ENCODE results near the gene DQX1. TPM values are rescaled to one million over a fixed set of nuclear protein-coding genes. Genes with fewer than 3 reads are reported as not detected.

DQX1 gene
- total RNA-seq, 1 donor from 2014 or later: 0.47 TPM

GRCh38 chr2:74499940-74500577 is 26.0 kb downstream of the DQX1 start:
- intact Hi-C loops (cut with micrococcal nuclease): loop anchor here (1.0 to 5.0 kb wide), 2 partner anchors 16 to 1208 kb away; partner anchors contain the start of gene EGR4

- intact Hi-C loops (cut with micrococcal nuclease): loop anchor here (1.0 kb wide), 1 partner anchor 17 kb away; no protein-coding TSS in a partner anchor
These were observed 26.6 kb downstream of the DQX1 start, which contains the start of gene LBX2 for GRCh38 chr2:74499267-74499939. Gene LBX2 (minus strand): TSS chr2:74499603. CDS start chr2:74499537, 66 bp downstream.

DNA sequence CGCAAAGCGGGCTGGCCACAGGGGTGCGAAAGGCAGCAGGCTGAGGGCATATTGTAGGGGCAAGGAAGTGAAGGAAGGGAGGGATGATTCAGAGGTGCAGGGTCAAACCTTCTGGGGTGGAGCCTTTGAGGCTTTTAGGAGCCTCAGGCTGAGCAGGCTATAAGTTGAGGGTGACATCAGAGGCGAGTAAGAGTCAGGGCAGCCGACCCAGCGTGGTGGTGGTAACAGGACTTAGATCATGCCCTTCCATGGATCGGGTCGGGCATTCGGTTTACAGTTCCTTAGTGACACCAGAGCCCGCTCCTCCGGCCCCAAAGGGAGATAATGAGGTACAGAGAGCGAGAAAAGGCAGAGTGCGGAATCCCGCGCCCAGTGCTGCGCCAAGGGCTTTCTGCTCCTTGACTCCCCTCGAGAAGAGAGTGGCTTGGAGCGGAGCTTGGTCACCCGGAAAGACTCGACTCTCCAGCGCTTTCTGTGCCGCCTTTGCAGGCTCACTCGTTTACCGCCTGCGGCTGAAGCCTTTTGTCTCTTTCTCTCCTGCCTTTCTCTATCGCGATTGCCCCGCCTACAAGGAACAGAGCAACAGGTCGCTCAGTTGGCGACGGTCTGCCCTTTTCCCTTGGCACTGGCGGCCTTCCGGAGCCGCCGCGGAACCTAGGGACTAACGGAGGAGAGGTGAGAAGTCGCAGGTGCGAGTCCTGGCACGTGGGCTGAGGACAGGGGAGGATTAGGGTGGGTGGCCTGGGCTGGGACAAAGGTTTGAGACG is 27.3 kb downstream of the DQX1 start:
- intact Hi-C loops (cut with micrococcal nuclease): loop anchor here (1.0 kb wide), 5 partner anchors 9 to 89 kb away; partner anchors contain the start of genes AUP1, HTRA2, PCGF1 and TTC31

DNA sequence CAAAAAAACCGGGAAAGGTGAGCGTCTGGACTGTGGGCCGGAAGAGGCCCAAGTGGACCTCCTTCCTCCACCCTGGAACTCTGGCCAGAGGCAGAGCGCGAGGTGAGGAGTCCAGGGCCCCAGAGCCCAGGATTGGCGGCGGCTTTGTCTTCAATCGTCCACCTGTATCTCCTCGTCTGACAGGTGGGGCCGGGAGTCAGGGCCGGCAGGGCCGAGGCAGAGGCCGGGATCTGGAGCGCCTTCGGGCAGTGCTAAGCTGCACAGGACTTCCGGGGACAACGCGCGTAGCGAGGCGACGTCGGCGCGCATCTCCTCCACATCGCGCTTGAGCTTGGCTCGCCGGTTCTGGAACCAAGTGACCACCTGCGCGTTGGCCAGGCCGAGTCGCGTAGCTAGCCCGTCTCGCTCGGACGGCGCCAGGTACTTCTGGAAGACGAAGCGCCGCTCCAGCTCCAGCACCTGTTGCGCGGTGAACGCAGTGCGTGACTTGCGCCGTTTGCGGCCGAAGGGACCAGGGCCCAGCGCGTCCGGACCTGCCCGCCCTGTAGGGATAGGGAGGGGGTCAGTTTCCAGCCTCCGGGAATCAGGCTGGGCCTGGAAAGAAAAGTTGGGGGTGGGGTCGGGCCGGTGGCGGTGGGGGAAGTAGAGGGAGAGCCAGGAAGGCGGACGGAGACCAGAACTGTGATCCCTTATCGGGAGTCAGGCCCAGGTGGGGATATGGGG is 28.1 kb downstream of the DQX1 start:
- intact Hi-C loops (cut with micrococcal nuclease): loop anchor here (1.0 kb wide), 4 partner anchors 9 to 89 kb away; partner anchors contain the start of genes AUP1, HTRA2, PCGF1 and TTC31

GRCh38 chr2:74496997-74497776 is 28.8 kb downstream of the DQX1 start:
- intact Hi-C loops (cut with micrococcal nuclease): no loop called here

DNA sequence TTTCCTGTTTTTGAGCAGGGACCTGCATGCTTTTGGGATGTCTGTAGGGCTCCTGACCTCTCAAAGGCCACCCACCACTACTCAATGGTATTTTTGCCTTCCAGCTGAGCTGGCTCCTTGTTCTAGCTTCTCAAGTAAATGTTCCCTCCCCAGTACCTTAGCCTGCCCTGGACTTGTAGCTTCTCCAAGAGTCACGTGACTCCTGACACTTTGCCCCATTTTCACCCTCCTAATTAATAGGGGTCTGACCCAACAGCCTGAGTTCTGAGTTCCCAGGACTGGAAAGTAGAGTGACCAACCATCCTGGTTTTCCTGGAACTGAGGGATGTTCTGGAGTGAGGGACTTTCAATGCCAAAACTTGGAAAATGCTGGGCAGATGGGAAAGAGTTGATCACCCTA is 30.6 kb downstream of the DQX1 start:
- intact Hi-C loops (cut with micrococcal nuclease): no loop called here

DNA sequence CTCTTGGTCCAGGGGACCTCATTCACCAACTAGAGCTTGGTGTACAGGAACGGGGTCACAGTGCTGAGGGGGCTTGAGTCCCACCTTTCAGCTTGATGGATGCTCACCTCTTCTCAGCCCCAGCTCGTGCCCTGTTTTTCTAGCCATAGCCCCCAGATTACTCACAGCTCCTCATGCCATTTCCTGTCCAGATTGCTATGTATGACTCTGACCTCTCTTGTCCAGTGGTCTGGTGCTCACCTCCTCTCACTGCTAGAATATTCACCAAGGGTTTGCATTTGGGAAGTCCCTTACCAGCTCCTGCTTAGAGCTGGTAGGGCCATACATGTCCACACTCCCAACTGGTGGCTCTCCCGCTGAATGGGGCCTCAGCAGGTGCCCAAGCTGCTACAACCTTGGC is 32.5 kb downstream of the DQX1 start:
- intact Hi-C loops (cut with micrococcal nuclease): no loop called here

GRCh38 chr2:74491648-74492544 is 34.1 kb downstream of the DQX1 start:
- intact Hi-C loops (cut with micrococcal nuclease): no loop called here

DNA sequence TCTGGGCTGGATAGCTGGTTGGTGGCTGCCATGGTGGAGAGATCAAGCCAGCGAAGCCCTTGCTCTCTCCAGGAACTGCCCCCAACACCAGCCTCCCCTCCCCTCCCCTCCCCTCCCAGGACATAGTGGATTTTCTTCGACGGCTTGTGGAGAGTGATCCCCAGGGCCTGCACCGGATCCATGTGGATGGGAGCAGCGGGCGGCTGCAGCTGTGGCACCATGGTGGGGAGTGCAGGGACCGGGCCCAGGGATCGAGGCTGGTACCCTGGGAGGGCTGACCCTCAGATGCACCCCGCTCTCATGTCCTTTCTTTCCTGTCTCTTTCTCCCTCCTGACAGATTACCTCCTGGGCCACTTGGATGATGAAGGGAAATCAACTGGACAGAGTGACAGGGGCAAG is 36.1 kb downstream of the DQX1 start:
- intact Hi-C loops (cut with micrococcal nuclease): no loop called here

DNA sequence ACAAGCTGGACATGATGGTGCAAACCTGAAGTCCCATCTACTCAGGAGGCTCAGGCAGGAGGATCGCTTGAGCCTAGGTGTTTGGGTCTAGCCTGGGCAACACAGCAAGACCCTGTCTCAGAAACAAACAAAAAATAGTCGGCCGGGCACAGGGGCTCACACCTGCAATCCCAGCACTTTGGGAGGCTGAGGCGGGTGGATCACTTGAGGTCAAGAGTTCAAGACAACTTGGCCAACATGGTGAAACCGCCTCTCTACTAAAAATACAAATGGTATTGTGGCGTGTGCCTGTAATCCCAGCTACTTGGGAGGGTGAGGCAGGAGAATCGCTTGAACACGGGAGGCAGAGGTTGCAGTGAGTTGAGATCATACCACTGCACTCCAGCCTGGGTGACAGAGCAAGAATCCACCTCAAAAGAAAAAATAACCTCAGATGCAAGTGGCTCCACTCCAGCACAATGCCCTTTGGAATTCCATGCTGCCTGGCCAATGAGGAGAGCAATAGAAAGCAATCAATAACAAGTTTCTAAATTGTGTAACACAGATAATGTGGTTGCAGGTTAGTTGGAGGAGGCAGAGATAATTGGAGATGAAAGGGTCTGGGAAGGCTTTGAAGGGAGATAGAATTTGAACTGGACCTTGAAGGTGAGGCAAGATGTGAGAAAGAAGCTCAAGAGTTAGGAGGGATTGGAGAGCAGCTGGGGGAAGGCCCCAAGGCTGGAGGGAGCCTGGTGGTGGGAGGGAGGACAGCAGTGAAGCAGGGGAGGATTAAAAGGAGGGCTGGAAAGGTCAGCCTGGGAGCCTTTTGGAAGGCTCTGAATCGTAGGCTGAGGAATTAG is 37.2 kb downstream of the DQX1 start:
- intact Hi-C loops (cut with micrococcal nuclease): no loop called here

DNA sequence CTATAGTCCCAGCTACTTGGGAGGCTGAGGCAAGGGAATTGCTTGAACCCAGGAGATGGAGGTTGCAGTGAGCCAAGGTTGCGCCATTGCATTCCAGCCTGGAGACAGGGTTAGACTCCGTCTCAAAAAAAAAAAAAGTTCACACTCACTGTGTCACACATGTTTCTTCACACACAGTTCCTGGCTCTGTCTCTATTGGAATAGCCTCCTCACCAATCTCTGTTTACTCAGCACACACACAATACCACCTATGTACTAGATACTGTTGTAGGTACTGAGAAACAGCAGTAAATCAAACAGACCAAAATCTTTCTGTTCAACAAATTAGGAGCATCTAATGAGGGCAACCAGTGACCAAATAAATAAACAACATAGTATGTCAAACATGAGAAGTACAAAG is 39.9 kb downstream of the DQX1 start:
- intact Hi-C loops (cut with micrococcal nuclease): no loop called here

DNA sequence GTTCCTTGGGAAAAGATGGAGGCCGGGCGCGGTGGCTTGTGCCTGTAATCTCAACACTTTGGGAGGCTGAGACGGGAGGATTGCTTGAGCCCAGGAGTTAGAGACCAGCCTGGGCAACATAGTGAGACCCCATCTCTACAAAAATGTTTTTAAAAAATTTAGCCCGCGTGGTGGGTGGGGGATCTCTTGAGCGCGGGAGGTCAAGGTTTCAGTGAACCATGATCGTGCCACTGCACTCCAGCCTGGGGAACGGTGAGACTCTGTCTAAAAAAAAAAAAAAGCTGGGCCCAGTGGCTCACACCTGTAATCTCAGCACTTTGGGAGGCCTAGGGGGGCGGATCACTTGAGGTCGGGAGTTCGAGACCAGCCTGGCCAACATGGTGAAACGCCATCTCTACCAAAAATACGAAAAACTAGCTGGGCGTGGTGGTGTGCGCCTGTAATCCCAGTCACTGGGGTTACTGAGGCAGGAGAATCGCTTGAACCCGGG is 42.3 kb downstream of the DQX1 start:
- intact Hi-C loops (cut with micrococcal nuclease): loop anchor here (1.0 to 2.0 kb wide), 16 partner anchors 11 to 746 kb away; partner anchors contain the start of genes AUP1, C2orf81, DOK1 and HTRA2

DNA sequence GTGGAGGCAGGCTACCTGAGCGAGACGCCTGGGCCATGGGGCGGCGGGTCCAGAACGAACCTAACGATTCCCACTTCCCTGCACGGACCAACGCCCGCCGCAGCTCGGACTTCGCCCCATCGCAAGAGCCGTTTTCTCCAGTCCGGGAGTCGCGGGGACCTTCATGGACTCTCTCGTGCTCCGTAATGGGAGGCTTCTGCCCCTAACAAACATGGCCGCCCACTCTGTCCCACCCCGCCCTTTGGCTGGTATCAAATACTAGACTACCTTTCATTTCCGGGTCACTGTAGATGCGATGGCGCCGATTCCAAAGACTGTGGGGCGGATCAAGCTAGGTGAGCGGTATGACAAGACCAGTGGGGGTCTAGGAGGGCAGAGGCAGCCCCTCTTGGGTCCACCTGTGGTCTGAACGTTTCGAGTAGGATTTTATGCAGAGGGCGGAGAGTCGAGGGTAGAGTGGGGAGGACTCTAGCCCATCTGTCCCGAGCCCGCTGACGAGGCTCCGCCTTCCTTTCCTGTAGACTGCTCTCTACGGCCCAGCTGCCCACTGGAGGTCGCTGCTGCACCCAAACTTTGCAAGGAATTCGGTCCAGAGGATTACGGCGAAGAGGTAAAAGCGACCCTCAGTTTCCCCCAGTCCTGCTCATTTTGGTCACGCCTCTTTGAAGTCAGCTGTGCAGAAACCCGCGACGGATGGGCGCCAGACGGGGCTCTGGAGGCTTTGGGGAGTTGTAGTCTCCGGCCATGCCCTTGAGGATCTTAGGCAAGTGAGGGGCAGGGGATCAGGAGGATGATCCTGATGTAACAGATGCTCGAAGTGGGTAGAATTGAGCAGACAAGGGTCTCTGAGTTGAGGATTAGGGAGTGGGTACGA is 43.0 kb downstream of the DQX1 start, which contains the start of the genes CCDC142 and TTC31:
Gene CCDC142, minus strand, starts transcription at position 198 of the 874 bp plus-strand sequence. Its CDS starts 161 bp downstream, at position 37.
Gene TTC31, plus strand, starts transcription at position 281 of the 874 bp plus-strand sequence. Its CDS starts 15 bp downstream, at position 296.
- intact Hi-C loops (cut with micrococcal nuclease): loop anchor here (1.0 to 2.0 kb wide), 16 partner anchors 11 to 746 kb away; partner anchors contain the start of genes AUP1, C2orf81, DOK1 and HTRA2

DNA sequence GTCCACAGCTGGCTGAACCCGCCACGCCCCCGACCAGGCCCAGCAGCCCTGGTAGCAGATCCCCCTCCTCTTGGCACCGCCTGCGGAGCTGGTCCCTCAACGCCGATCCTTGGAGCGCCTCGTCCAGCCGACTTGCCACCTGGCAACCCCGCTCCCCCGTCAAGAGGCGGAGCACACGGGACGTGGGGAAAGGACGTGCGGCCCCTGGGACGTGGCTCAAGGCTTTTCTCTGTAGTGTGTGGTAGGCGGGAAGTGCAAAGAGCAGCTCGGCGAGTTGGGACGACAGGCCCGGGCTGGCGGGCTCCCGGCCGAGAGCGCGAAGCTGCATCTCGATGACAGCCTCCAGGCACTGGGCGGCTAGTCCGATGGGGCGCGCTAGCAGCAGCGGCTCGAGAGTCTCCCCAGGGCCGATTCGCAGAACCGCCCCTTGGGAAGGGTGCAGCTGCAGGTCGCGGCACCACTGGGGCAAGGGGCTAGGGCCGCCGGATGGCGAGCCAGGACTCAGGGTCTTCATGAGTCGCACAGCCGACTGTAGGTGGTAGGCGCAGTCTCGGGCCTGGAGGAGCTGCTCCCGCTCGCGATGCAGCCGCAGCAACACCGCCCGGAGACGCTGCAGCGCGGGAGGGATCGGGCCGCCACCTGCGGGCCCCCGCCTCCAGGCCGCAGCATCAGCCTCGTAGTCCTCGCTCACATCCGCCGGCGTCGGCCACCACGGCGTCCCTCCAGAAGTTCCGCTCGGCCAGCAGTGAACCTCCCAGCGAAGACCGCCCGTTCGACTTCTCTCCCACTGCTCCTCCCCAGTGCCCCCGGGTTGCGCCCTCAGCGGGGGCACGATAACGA is 43.9 kb downstream of the DQX1 start:
- intact Hi-C loops (cut with micrococcal nuclease): loop anchor here (2.0 kb wide), 1 partner anchor 47 kb away; the partner anchor contains the start of genes AUP1 and HTRA2

DNA sequence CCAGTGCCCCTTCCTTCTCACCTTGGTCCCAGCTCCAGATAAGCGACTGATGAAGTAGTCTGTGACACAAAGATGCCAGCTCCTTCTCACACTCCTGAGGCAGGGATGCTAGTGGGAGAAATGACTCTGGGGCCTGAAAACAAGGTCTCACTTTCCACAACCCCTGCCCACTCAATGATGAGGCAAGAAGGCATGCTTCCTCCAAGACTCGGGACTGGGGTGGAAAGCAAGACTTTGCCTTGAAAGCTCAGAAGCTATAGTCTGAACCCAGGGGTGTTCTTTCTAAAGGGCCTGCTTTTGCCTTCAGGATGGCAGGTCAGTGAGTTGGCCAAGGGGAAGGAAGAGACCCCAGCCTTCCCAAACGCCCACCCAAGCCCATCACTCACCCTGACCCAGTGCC is 44.6 kb downstream of the DQX1 start:
- intact Hi-C loops (cut with micrococcal nuclease): no loop called here

GRCh38 chr2:74474899-74475298 is 51.1 kb downstream of the DQX1 start:
- intact Hi-C loops (cut with micrococcal nuclease): loop anchor here (5.0 kb wide), 1 partner anchor 1243 kb away; the partner anchor contains the start of genes CCT7 and PRADC1
